ENCODE results near the gene SART1. TPM values are rescaled to one million over a fixed set of nuclear protein-coding genes. Genes with fewer than 3 reads are reported as not detected.
A peak's percentile ranks its signal among the peaks of the same experiment; 100 is the strongest.

Gene SART1, protein sequence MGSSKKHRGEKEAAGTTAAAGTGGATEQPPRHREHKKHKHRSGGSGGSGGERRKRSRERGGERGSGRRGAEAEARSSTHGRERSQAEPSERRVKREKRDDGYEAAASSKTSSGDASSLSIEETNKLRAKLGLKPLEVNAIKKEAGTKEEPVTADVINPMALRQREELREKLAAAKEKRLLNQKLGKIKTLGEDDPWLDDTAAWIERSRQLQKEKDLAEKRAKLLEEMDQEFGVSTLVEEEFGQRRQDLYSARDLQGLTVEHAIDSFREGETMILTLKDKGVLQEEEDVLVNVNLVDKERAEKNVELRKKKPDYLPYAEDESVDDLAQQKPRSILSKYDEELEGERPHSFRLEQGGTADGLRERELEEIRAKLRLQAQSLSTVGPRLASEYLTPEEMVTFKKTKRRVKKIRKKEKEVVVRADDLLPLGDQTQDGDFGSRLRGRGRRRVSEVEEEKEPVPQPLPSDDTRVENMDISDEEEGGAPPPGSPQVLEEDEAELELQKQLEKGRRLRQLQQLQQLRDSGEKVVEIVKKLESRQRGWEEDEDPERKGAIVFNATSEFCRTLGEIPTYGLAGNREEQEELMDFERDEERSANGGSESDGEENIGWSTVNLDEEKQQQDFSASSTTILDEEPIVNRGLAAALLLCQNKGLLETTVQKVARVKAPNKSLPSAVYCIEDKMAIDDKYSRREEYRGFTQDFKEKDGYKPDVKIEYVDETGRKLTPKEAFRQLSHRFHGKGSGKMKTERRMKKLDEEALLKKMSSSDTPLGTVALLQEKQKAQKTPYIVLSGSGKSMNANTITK
- 40.1 and 46.5 TPM in 2 replicates for total RNA-seq (2014; rRNA removed; shearing (Covaris generic))
- polyA plus RNA-seq (2015; cell fraction: cytosol; rRNA removed) = 46.9 and 58.0 TPM in 2 replicates
- 20.0 and 41.9 TPM in 2 replicates for polyA plus RNA-seq (2015; cell fraction: nucleus; rRNA removed)

DNA sequence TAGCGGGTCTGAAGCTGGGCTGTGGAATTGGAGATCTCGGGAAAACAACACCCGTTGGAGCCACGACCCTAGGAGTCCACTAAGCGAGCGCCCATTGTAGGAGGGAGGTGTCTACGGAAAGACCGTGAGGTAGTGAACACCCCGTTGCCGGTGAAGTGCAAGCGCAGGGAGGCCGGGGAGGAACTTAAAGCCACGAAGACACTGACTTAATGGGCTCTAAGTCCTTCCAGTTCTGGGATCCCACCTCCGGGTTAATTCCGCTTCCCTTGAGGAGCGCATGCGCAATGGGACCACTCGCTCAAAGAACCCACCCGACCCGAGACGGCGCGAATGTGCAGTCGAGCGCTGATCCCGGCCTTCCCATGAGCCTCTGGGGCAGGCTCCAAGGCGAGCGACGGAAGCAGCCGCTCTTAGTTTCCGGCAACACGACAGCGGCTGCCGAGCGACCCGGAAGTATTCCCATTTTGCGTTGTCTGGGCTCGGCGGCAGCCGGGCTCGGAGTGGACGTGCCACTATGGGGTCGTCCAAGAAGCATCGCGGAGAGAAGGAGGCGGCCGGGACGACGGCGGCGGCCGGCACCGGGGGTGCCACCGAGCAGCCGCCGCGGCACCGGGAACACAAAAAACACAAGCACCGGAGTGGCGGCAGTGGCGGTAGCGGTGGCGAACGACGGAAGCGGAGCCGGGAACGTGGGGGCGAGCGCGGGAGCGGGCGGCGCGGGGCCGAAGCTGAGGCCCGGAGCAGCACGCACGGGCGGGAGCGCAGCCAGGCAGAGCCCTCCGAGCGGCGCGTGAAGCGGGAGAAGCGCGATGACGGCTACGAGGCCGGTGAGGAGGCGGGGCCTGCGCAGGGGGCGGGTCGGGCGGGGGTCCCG, at the start of gene SART1:
Gene SART1, plus strand, starts transcription at position 468 of the 874 bp plus-strand sequence. Its CDS starts 47 bp downstream, at position 515.
- in situ Hi-C loops (cut with HindIII; ENCODE audit: low pct_unique_long_range_greater_than_20kb, low sequenced_read_pairs) = no loop called here
- DNase-seq (ENCODE audit: low read depth, low spot score) = peak; percentile 95

DNA sequence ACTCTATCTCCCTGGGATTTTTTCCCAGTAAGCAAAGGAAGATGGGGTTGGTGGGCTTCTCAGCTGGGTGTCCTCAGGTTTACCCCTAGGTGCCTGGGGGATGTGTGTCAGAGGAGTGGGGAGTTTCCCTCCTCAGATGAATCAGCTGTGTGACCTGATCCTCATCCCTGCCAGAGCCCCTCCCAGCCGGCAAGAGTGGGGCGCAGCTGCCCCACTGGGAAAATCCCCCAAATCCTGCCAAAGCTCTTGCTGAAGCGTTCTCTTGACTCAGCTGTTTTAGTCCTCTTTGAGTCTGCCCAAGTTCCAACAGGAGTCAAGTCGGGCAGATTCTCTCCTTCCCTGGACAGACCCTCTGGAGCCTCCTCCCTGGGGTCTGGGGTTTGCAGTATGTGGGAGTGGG, 48.7 kb upstream of the SART1 start:
- DNase-seq (ENCODE audit: low read depth, low spot score) = no peak
- in situ Hi-C loops (cut with HindIII; ENCODE audit: low pct_unique_long_range_greater_than_20kb, low sequenced_read_pairs) = no loop called here

DNA sequence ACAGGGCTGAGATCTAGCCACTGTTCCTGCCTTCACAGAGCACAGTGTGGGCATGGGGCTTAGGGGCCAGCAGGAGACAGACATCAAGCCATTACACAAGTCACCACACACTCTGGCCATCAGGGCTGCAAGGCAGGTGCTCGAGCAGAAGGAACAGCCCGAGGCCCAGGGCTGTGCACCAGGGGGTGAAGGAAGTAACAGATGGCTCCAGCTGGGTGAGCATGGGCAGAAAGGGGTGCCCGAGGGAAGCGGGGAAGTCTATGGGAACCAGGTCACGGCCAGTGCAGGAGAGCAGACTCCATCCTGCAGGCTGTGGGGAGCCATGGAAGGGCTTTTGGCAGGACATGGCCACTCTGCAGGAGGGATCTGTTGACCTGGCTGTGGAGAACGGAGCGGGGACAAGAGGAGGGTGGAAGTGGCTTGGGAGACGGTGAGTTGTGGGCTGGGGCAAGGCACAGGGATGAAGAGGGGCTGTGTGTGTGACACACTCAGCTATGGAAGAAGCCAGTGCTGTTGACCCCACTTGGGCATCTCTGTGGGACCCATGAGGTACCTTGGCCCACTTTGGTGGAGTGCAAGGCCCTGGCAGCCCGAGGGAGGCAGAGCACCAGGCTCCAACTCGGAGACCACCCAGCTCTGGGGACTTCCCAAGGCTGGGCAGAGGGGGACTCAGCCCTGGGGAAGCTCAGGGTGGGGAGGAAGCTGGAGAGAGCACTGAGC, 46.3 kb upstream of the SART1 start:
- in situ Hi-C loops (cut with HindIII; ENCODE audit: low pct_unique_long_range_greater_than_20kb, low sequenced_read_pairs) = no loop called here

DNA sequence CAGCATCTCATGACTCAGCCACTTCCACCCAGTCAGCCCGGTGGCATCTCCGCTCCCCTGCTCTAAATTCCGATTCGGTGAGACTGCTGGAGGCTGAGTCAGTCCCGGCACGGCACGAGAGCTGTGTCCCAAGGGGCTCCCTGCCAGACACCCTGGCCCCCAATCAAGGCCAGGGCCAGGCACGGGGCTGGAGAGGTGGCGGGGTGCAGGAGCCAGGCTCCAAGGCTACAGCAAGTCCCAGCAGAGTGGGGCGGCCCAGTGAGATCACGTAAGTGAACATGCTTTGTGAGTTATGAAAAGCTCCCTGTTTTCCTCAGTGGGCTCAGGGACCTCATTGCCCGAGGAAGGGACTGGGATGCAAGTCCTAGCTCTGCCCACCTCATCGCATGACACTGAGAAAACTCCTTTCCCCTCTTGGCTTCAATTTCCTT, 45.7 kb upstream of the SART1 start:
- peak; percentile 68 for DNase-seq (ENCODE audit: low read depth, low spot score)
- in situ Hi-C loops (cut with HindIII; ENCODE audit: low pct_unique_long_range_greater_than_20kb, low sequenced_read_pairs) = no loop called here

More for the DNA sequence above, 46.3 kb upstream of the SART1 start:
- DNase-seq (ENCODE audit: low read depth, low spot score) = no peak

DNA sequence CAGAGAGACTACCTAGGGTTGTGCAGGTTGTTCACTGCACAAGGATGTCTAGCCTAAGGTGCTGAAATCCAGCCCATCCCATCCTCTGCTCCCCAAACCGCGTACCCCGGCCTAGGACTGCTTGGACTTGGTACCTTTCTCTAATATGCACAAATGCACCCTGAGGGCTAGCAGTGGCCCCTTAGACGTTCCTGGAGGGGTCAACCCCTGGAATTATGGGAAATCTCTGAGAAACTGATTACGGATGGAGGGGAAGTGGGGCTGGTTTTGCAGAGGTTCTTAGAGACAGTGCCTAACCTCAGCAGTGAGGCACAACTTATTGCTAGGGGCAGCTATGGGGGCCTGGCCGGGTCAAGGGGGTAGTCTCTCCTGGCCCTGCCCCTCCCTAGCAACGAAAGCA, 45.1 kb upstream of the SART1 start:
- in situ Hi-C loops (cut with HindIII; ENCODE audit: low pct_unique_long_range_greater_than_20kb, low sequenced_read_pairs) = no loop called here
- DNase-seq (ENCODE audit: low read depth, low spot score) = no peak

DNA sequence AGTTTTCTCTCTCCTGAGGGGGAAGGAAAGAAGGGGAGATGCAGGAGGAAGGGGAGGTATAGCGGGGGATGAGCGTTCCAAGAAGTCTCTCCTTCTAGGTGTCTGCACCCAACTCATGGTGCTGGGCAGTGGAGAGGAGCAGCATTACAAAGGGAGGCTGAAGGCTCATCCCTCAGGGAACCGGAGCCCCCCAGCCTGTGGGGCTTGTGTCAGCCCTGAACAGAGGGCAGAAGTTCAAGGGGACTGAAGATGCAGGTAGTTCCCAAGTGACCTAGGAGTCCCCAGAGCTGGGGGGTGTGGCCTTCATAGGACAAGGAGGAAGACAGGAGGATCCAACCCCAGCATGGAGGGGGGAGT, 44.5 kb upstream of the SART1 start:
- in situ Hi-C loops (cut with HindIII; ENCODE audit: low pct_unique_long_range_greater_than_20kb, low sequenced_read_pairs) = no loop called here
- no peak for DNase-seq (ENCODE audit: low read depth, low spot score)

DNA sequence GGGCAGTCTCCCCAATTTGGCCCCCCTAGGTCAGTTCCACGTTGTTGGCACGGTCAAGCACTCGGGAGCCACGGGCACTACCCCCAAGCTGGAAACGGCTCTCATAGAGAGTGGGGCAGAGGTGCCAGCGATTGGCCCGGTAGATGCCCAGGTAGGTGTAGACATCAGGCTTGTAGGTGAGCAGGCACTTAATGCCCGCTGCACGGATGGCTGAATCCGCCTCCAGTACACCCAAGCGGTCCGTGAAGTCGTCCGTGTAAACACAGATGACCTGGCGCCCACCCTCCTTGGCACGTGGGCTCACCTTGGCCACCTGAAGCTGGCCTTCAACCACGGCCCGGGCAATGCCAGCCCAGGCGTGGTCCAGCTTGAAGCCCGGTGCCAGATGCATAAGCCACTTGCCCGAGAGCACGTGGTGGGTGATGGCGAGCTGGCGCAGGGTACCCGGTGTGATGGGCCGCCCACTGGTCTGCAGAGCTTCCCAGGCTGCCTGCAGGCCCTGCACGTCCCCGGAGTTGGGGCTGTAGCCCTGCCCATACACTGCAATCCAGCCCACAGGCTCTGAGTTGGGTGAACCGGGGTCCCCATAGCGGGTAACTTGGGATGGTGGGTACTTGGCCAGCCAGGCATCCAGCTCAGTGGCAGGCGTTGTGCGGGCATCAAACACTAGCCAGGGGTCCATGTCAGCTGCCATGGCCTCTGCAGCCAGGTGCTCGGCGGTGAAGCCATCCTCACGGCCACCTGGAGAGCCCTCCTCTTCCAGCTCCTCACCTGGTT, 43.9 kb upstream of the SART1 start:
- in situ Hi-C loops (cut with HindIII; ENCODE audit: low pct_unique_long_range_greater_than_20kb, low sequenced_read_pairs) = no loop called here
- no peak for DNase-seq (ENCODE audit: low read depth, low spot score)

DNA sequence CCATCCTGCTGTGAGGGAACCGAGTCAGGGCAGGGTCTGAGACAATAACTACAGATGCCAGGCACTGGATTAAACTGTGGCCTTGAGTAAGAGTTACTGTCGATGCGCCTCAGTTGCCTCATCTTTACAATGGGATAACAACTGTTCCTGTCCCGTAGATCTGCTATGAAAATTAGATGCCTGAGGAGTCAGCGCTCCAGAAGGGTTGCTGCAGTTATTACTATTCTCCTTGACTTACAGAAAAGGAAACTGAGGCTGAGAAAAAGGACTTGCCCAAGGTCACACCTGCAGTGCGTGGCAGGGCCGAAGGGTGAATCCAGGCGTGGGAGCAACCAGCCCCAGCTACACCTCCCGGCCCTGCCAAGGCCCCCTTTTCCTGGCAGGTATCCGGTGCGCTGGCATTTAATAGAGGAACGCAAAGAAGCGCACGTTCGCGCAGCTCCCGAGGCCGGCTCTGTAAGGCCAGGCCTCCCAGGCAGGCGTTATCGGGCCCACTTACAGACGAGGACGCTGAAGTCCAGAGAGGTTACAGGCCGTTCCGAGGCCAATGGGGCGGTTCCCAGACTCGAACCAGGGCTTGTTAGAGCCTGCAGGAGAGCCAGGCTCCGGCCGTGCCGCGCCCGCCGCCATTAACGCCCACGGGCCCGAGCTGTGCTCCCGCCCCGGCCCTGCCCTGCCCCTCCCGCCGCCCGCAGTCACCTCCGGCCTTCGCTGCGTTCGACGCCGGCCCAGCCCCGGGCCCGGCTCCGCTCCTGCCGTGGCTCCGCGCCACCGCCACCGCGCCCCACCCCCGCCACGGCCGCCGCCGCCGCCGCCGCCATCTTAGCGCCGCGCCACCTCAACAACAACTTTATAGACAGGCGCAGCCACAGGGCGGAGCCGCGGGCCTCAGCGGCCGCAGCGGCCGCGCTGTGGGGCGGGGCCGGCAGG, 43.1 kb upstream of the SART1 start, which contains the start of gene C11orf68:
Gene C11orf68, minus strand, starts transcription at position 852 of the 930 bp plus-strand sequence. Its CDS starts 31 bp downstream, at position 821.
- in situ Hi-C loops (cut with HindIII; ENCODE audit: low pct_unique_long_range_greater_than_20kb, low sequenced_read_pairs) = no loop called here
- DNase-seq (ENCODE audit: low read depth, low spot score) = no peak

DNA sequence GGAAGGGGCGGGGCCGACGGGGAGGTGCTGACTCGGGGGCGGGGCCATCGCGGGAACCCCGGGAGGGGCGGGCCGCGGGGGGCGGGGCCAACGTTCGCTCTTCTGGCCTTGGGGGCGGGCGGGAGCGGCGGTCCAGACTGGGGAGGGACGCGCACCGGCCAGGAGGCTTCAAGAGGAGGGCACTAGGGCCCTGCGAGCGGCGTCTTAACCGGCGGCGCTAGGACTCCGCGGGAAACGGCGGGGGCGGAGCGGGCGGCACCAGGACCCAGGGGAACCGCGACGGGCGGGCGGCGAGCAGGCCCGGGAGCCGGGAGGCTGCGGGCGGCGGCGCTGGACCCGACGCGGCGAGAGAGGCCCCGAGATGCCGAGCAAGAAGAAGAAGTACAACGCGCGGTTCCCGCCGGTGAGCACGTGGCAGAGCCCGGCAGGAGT, 42.4 kb upstream of the SART1 start, which contains the start of gene DRAP1:
Gene DRAP1, plus strand, starts transcription at position 286 of the 432 bp plus-strand sequence. Its CDS starts 76 bp downstream, at position 362.
- in situ Hi-C loops (cut with HindIII; ENCODE audit: low pct_unique_long_range_greater_than_20kb, low sequenced_read_pairs) = no loop called here

DNA sequence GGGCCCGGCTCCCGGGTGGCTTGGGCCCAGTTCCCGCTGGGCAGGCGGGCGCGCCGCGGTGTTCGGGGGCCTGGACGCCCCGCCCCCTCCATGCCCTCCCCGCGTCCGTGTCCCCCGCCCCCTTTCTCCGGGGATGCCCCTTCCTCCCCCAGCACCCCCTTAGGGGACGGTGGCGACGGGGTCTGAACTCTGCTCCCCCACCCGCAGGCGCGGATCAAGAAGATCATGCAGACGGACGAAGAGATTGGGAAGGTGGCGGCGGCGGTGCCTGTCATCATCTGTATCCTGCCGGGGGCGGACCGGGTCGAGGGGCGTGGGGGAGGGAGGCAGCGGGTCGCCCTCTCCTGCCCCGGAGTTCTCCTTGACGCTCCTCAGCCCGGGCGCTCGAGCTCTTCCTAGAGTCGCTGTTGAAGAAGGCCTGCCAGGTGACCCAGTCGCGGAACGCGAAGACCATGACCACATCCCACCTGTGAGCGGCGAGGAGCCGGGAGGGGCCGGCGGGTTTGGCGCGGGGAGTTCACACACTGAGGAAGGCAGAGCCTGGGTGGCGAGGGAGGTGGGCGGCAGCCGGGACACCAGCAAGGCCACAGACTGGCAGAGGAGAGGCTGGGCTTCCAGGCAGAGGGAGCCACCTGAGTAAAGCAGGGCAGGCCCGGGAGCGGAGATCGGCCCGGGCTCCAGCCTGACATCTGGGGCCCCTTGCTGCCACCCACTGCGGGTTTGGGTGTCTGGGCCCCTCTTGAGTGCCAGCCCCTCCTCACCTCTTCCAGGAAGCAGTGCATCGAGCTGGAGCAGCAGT, 41.8 kb upstream of the SART1 start:
- in situ Hi-C loops (cut with HindIII; ENCODE audit: low pct_unique_long_range_greater_than_20kb, low sequenced_read_pairs) = no loop called here
- DNase-seq (ENCODE audit: low read depth, low spot score) = no peak

More for the DNA sequence above, 42.4 kb upstream of the SART1 start, which contains the start of gene DRAP1:
- peak; percentile 95 for DNase-seq (ENCODE audit: low read depth, low spot score)

DNA sequence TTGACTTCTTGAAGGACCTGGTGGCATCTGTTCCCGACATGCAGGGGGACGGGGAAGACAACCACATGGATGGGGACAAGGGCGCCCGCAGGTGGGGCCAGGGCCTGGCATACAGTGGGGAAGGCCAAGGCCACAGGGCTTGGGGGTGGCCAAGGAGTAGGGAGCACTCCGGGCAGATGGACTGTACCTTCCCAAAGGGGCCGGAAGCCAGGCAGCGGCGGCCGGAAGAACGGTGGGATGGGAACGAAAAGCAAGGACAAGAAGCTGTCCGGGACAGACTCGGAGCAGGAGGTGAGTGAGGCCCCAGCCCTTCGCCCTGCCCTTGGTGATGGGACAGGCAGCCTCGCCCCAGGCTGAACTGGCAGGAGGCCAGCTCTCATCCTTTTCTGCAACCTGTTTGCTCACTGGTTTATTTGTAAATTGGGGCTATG, 41.1 kb upstream of the SART1 start:
- DNase-seq (ENCODE audit: low read depth, low spot score) = no peak
- in situ Hi-C loops (cut with HindIII; ENCODE audit: low pct_unique_long_range_greater_than_20kb, low sequenced_read_pairs) = no loop called here

DNA sequence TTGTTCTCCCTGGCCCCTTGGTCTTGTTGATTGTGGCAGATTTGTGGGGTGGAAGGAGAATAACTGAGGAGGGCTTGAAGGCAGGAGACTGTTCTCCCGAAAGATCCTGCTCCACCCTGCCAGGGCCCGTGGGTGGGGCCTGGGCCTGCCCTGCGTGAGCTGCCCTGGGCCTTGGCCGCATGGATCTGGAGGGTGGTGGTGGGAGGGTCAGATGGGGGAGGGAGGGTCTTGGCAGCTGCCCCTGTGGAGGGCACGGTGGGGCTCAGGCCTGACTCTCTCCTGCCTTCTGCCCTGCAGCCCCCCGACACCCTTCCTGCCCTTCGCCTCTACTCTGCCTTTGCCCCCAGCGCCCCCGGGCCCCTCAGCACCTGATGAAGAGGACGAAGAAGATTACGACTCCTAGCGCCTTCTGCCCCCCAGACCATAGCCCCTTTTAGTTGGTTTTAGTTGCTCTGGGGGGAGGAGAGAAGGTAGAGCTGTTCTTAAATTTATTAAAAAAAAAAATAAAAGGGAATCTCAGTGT, 40.4 kb upstream of the SART1 start:
- DNase-seq (ENCODE audit: low read depth, low spot score) = no peak
- in situ Hi-C loops (cut with HindIII; ENCODE audit: low pct_unique_long_range_greater_than_20kb, low sequenced_read_pairs) = no loop called here

DNA sequence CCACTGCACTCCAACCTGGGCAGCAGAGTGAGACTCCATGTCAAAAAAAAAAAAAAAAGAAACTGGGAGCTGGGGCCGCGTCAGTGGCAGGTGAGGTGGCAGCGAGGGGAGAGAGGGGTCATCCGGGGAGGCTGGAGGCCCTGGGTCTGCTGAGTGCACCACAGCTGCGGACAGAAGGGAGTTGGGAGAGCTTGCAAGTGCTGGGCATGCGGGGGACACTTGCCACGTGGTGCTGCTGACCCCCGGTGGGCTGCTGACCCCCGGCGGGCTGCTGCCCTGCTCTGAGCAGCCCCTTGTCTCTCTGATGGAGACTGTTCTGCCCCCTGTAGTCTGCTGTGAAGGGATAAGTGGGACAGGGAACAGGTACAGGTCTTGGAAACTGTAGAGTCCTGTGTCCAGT, 39.7 kb upstream of the SART1 start:
- DNase-seq (ENCODE audit: low read depth, low spot score) = no peak
- in situ Hi-C loops (cut with HindIII; ENCODE audit: low pct_unique_long_range_greater_than_20kb, low sequenced_read_pairs) = no loop called here

DNA sequence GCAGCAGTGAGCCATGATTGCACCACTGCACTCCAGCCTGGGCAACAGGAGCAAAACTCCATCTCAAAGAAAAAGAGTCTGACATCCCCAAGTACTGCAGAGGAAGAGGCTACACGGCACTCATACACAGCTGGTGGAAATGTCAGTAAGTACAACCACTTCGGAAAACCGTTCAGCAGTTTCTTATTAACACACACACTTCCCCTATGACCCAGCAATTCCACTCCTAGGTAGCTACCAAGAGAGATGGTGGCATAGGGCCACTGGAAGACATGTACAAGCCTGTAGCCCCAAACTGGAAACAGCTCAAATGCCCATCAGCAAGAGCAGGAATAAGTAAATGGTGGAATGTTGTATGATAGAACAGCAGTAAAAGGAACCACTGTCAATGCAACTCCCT, 39.0 kb upstream of the SART1 start:
- no peak for DNase-seq (ENCODE audit: low read depth, low spot score)
- in situ Hi-C loops (cut with HindIII; ENCODE audit: low pct_unique_long_range_greater_than_20kb, low sequenced_read_pairs) = no loop called here

All from SK-MEL-5 (cell line).